Suprapubic skin (tissue), 4 donors: Measurements from ENCODE around the gene KIAA0930.

ENCODE experiments used
- CTCF ChIP-seq, 2 donors: fragments of 200-600 bp in 1 of 2; fragments of 450-650 bp in 1 of 2; sonication (generic) in 1 of 2; IDR thresholded peaks; one replicate each; pipeline ENCODE4 v1.5.1; 2016 to 2019; ENCODE audit warnings: antibody characterized with exemption in 2 of 2, mild to moderate bottlenecking in 1 of 2, moderate library complexity in 1 of 2
- POLR2A ChIP-seq, 2 donors: fragments of 450-650 bp; IDR thresholded peaks; one replicate each; pipeline ENCODE4 v1.6.1; 2017; ENCODE audit warnings: antibody characterized with exemption in 2 of 2, mild to moderate bottlenecking in 2 of 2, moderate library complexity in 2 of 2
- POLR2AphosphoS5 ChIP-seq, 3 donors: sonication (generic); formaldehyde crosslinking; IDR thresholded peaks; one replicate each; pipeline ENCODE4 v1.6.1; 2017; ENCODE audit warnings: antibody characterized with exemption in 3 of 3

GRCh38 chr22:45217345-45217744 is 23.3 kb downstream of the KIAA0930 start:
- TF ChIP-seq POLR2A (IDR thresholded peaks at IDR 0.05) (no peak), CTCF (IDR thresholded peaks at IDR 0.05) (no peak), POLR2AphosphoS5 (IDR thresholded peaks at IDR 0.05) (no peak)
